Naive thymus-derived CD8-positive, alpha-beta T cell (primary cell): ENCODE results near the gene FMN1. TPM values are rescaled to one million over a fixed set of nuclear protein-coding genes. Genes with fewer than 3 reads are reported as not detected.

Source experiments
- ATAC-seq, 2 donors: fragments of 150-1000 bp; cut with Tn5 transposase in 1 of 2; sonication (Bioruptor Pico), chemical (Tn5 transposase) in 1 of 2; 1 replicate in 1 of 2; 2 replicates in 1 of 2; pipeline ENCODE4 v1.10.0; 2021; ENCODE audit warnings: mild to moderate bottlenecking in 2 of 2, moderate library complexity in 2 of 2
- POLR2A ChIA-PET: fragments of 350-600 bp; sonication (Branson Sonifier 250); formaldehyde crosslinking; loops from one replicate; lab custom pipeline; 2021; ENCODE audit warnings: antibody characterized with exemption; lab: Charles Lee
- DNase-seq, 10 donors: peaks; one replicate each; pipeline versions ENCODE4 v3.0.0 to v3.0.0-alpha.2; 2020 to 2022
- H3K27ac Mint-ChIP-seq, 10 donors: one replicate each; pipeline ENCODE4 v1.8.0; 2020 to 2022; ENCODE audit warnings: mild to moderate bottlenecking in 10 of 10, mixed read lengths in 10 of 10, moderate library complexity in 4 of 10, inconsistent platforms in 1 of 10
- H3K27me3 Mint-ChIP-seq, 5 donors: one replicate each; pipeline ENCODE4 v1.8.0; 2021 to 2022; ENCODE audit warnings: mixed read lengths in 5 of 5
- H3K36me3 Mint-ChIP-seq, 3 donors: one replicate each; pipeline ENCODE4 v1.8.0; 2020 to 2022; ENCODE audit warnings: mixed read lengths in 3 of 3, mild to moderate bottlenecking in 2 of 3, inconsistent platforms in 1 of 3
- H3K4me1 Mint-ChIP-seq, 4 donors: one replicate each; pipeline ENCODE4 v1.8.0; 2021 to 2022; ENCODE audit warnings: mixed read lengths in 4 of 4
- H3K4me3 Mint-ChIP-seq, 10 donors: one replicate each; pipeline ENCODE4 v1.8.0; 2020 to 2022; ENCODE audit warnings: mild to moderate bottlenecking in 10 of 10, mixed read lengths in 10 of 10, moderate library complexity in 6 of 10, inconsistent platforms in 1 of 10
- H3K9me3 Mint-ChIP-seq, 9 donors: one replicate each; pipeline ENCODE4 v1.8.0; 2020 to 2022; ENCODE audit warnings: mixed read lengths in 9 of 9, mild to moderate bottlenecking in 3 of 9, inconsistent platforms in 1 of 9, moderate library complexity in 1 of 9
- polyA plus RNA-seq, 3 donors: library from polyadenylated mRNA; unstranded; fragments of 300-500 nt; fragmentation: Illumina TruSeq; gene quantifications; one replicate each; pipeline ENCODE4 v1.2.3, GENCODE V29; 2021
- total RNA-seq, 8 experiments: library from RNA in 2 of 8; stranded (reverse) in 2 of 8; gene quantifications; one replicate each; pipeline ENCODE4 v1.2.3 and lab custom pipeline; 2021 to 2026

The FMN1 gene
- total and polyA plus RNA-seq, 5 experiments from 2014 or later, result 0.19 to 0.42 (median 0.21) TPM; not detected in 2

- DNase-seq, result no peak
- no peak overlapping the region for H3K27ac Mint-ChIP-seq
- peaks cover 0 to 45% (median 0%) of the 10 kb centered on the region in 3 donors for H3K36me3 Mint-ChIP-seq
- no peak overlapping the region for H3K4me3 Mint-ChIP-seq
- no peaks in the 10 kb centered on the region for H3K9me3 Mint-ChIP-seq
- peaks cover 0 to 3% (median 0%) of the 10 kb centered on the region in 4 donors for H3K4me1 Mint-ChIP-seq
- no peak for ATAC-seq
- H3K27me3 Mint-ChIP-seq, result no peaks in the 10 kb centered on the region
- POLR2A ChIA-PET, result no interaction called here
Measured at GRCh38 chr15:32881528-32881927, 313.0 kb downstream of the FMN1 start.

GRCh38 chr15:32880642-32881041, 313.9 kb downstream of the FMN1 start:
- Mint-ChIP-seq H3K4me1 (peaks cover 0 to 3% (median 0%) of the 10 kb centered on the region in 4 donors), H3K27me3 (no peaks in the 10 kb centered on the region), H3K9me3 (no peaks in the 10 kb centered on the region), H3K36me3 (peaks cover 0 to 39% (median 0%) of the 10 kb centered on the region in 3 donors), H3K4me3 (no peak overlapping the region), H3K27ac (peak overlapping the region in 1 of 10 donors; percentile 22)
- POLR2A ChIA-PET, result no interaction called here
- no peak for ATAC-seq
- DNase-seq, result no peak

GRCh38 chr15:32879980-32880379, 314.5 kb downstream of the FMN1 start:
- Mint-ChIP-seq H3K9me3 (no peaks in the 10 kb centered on the region), H3K27ac (no peak overlapping the region), H3K4me1 (peaks cover 0 to 3% (median 0%) of the 10 kb centered on the region in 4 donors), H3K27me3 (no peaks in the 10 kb centered on the region), H3K4me3 (no peak overlapping the region), H3K36me3 (peaks cover 0 to 43% (median 0%) of the 10 kb centered on the region in 3 donors)
- no peak for DNase-seq
- ATAC-seq, result no peak
- POLR2A ChIA-PET, result no interaction called here

GRCh38 chr15:32878869-32879805, 315.4 kb downstream of the FMN1 start:
- H3K36me3 Mint-ChIP-seq, result peaks cover 0 to 47% (median 0%) of the 10 kb centered on the region in 3 donors
- ATAC-seq, result no peak
- peaks cover 0 to 3% (median 0%) of the 10 kb centered on the region in 4 donors for H3K4me1 Mint-ChIP-seq
- H3K27ac Mint-ChIP-seq, result no peak overlapping the region
- no peaks in the 10 kb centered on the region for H3K9me3 Mint-ChIP-seq
- H3K27me3 Mint-ChIP-seq, result no peaks in the 10 kb centered on the region
- POLR2A ChIA-PET, result no interaction called here
- DNase-seq, result no peak
- no peak overlapping the region for H3K4me3 Mint-ChIP-seq

GRCh38 chr15:32878342-32878741, 316.2 kb downstream of the FMN1 start:
- Mint-ChIP-seq H3K4me1 (peaks cover 0 to 3% (median 0%) of the 10 kb centered on the region in 4 donors), H3K27me3 (no peaks in the 10 kb centered on the region)

GRCh38 chr15:32877252-32878019, 317.1 kb downstream of the FMN1 start:
- peaks cover 0 to 3% (median 0%) of the 10 kb centered on the region in 4 donors for H3K4me1 Mint-ChIP-seq
- H3K9me3 Mint-ChIP-seq, result no peaks in the 10 kb centered on the region
- no peaks in the 10 kb centered on the region for H3K27me3 Mint-ChIP-seq
- POLR2A ChIA-PET, result no interaction called here
- H3K36me3 Mint-ChIP-seq, result peaks cover 0 to 56% (median 0%) of the 10 kb centered on the region in 3 donors
- H3K27ac Mint-ChIP-seq, result no peak overlapping the region
- H3K4me3 Mint-ChIP-seq, result no peak overlapping the region
- no peak for ATAC-seq
- DNase-seq, result no peak

More at GRCh38 chr15:32878342-32878741, 316.2 kb downstream of the FMN1 start:
- H3K36me3 Mint-ChIP-seq, result peaks cover 0 to 49% (median 0%) of the 10 kb centered on the region in 3 donors
- no peak overlapping the region for H3K4me3 Mint-ChIP-seq
- no peak for DNase-seq
- POLR2A ChIA-PET, result no interaction called here
- ATAC-seq, result no peak
- H3K27ac Mint-ChIP-seq, result no peak overlapping the region
- no peaks in the 10 kb centered on the region for H3K9me3 Mint-ChIP-seq

DNA sequence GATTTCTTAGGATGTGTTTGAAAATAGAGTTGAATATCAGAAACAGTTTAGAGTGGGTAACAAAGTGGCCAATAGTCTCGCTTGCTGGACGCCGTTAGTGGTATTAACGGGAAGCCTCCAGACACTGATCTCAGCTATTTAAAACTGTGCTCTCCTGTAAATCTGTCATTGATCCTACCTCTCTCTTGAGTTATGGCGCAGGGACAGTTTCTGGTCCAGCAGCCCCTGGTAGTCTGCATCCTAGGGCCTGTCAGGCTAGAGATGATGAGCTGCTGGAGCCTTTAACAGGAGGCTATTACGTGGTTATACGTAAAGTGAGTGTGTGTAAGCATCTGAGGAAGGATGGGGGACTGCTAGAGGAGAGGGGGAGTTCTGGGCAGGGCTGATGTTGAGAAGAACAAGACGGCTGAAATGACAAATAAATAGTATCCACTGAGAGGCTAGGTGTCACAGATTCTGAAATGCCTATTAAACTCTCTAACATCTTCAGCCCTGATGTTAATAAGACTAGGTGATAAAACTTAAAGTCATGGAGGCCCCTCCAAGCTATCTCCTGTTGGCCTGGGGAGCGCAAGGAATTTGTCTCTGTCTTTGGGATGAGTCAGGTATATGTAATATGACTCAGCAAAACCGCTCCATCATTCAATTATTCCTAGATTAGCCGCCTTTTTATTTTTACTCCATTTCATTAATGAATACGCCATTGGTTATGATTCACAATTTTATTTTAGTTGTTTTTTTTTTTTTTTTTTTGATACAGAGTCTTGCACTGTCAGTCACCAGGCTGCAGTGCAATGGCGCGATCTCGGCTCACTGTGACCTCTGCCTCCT, 321.0 kb downstream of the FMN1 start:
- POLR2A ChIA-PET, result no interaction called here
- H3K27ac Mint-ChIP-seq, result peak overlapping the region in 2 of 10 donors; percentile 12 to 43
- DNase-seq, result no peak
- ATAC-seq, result no peak
- H3K9me3 Mint-ChIP-seq, result no peaks in the 10 kb centered on the region
- H3K36me3 Mint-ChIP-seq, result peaks cover 0 to 50% (median 0%) of the 10 kb centered on the region in 3 donors
- no peaks in the 10 kb centered on the region for H3K27me3 Mint-ChIP-seq
- no peak overlapping the region for H3K4me3 Mint-ChIP-seq
- peaks cover 0 to 6% (median 0%) of the 10 kb centered on the region in 4 donors for H3K4me1 Mint-ChIP-seq

GRCh38 chr15:32872621-32873283, 321.8 kb downstream of the FMN1 start:
- peaks cover 0 to 45% (median 0%) of the 10 kb centered on the region in 3 donors for H3K36me3 Mint-ChIP-seq
- peak overlapping the region in 1 of 10 donors; percentile 43 for H3K27ac Mint-ChIP-seq
- no peaks in the 10 kb centered on the region for H3K9me3 Mint-ChIP-seq
- ATAC-seq, result no peak
- H3K4me3 Mint-ChIP-seq, result no peak overlapping the region
- H3K4me1 Mint-ChIP-seq, result peaks cover 0 to 3% (median 0%) of the 10 kb centered on the region in 4 donors
- no peaks in the 10 kb centered on the region for H3K27me3 Mint-ChIP-seq
- no peak for DNase-seq
- POLR2A ChIA-PET, result no interaction called here

- Mint-ChIP-seq H3K36me3 (peaks cover 0 to 45% (median 0%) of the 10 kb centered on the region in 3 donors), H3K27me3 (no peaks in the 10 kb centered on the region)
- POLR2A ChIA-PET, result no interaction called here
Measured at GRCh38 chr15:32871883-32872282, 322.6 kb downstream of the FMN1 start.

DNA sequence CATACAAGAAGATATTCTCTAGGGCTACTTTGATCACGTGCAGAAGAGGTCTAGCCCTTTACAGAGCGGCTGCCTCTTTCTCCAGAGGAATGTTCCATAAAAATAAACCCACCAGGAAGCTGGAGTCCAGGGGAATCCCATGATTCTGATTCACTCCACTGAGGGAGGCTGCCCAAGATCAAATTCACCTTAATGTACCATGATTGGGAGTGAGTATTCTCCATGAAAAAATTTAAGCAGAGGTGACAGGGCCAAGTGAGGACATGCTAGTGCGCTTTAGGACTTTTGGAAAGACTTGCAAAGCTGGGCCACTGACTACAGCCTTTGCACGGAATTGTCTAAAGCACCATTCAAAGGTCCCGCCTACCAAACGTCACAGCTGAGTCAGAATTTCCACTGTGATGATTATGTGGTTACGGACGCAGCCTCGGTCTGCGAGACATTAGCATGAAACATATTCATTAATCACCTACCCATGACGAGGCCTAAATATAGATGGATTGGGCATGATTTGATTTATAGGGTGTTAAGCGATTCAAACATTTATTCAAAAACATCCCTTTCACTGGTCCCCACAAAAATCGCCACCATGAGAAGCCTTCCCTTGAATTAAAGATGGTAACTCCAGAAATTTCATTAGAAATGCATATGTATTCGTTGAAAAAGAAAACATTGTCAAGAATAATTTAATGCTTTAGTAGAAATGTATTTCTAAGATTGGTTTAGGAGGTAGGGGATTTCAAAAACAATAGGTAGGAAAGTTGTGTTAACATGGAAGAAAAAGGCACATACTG, 324.1 kb downstream of the FMN1 start:
- H3K4me1 Mint-ChIP-seq, result peaks cover 0 to 5% (median 0%) of the 10 kb centered on the region in 4 donors
- POLR2A ChIA-PET, result no interaction called here
- ATAC-seq, result no peak

More at GRCh38 chr15:32871883-32872282, 322.6 kb downstream of the FMN1 start:
- DNase-seq (no peak), ATAC-seq (no peak)
- H3K27ac Mint-ChIP-seq, result no peak overlapping the region
- H3K4me1 Mint-ChIP-seq, result peaks cover 0 to 3% (median 0%) of the 10 kb centered on the region in 4 donors
- no peak overlapping the region for H3K4me3 Mint-ChIP-seq
- H3K9me3 Mint-ChIP-seq, result no peaks in the 10 kb centered on the region

GRCh38 chr15:32869776-32870175, 324.7 kb downstream of the FMN1 start:
- Mint-ChIP-seq H3K27ac (peak overlapping the region in 1 of 10 donors; percentile 15), H3K36me3 (peaks cover 0 to 32% (median 0%) of the 10 kb centered on the region in 3 donors), H3K4me3 (no peak overlapping the region), H3K9me3 (no peaks in the 10 kb centered on the region), H3K4me1 (peaks cover 0 to 6% (median 0%) of the 10 kb centered on the region in 4 donors), H3K27me3 (no peaks in the 10 kb centered on the region)
- no peak for ATAC-seq
- POLR2A ChIA-PET, result no interaction called here
- DNase-seq, result no peak

More for the DNA sequence above, 324.1 kb downstream of the FMN1 start:
- Mint-ChIP-seq H3K36me3 (peaks cover 0 to 38% (median 0%) of the 10 kb centered on the region in 3 donors), H3K27ac (no peak overlapping the region), H3K9me3 (no peaks in the 10 kb centered on the region), H3K27me3 (no peaks in the 10 kb centered on the region), H3K4me3 (no peak overlapping the region)
- no peak for DNase-seq
